H7 (cell line): ENCODE results near the gene P2RX7. TPM values are rescaled to one million over a fixed set of nuclear protein-coding genes. Genes with fewer than 3 reads are reported as not detected.
"Not testable (repeated sequence)": the region's sequence is repeated elsewhere in the genome, so short reads cannot be mapped to it uniquely, and the experiment has no call there.

Experiments used
- DNase-seq: peaks from one replicate; pipeline ENCODE4 v3.0.0; 2012
- H3K27me3 ChIP-seq: 2 replicates; pipeline ENCODE4 v1.6.0; 2011; ENCODE audit warnings: mild to moderate bottlenecking, low read length; ENCODE audit not compliant: control insufficient read depth, insufficient read depth
- H3K36me3 ChIP-seq: replicated peaks from 2 replicates; pipeline ENCODE4 v1.5.1; 2011; ENCODE audit warnings: low read length; ENCODE audit not compliant: control insufficient read depth, insufficient read depth
- H3K4me3 ChIP-seq: 2 replicates; pipeline ENCODE4 v1.5.1; 2011; ENCODE audit warnings: low read depth, mild to moderate bottlenecking, control low read depth, low read length, moderate library complexity; ENCODE audit not compliant: insufficient read depth
- total RNA-seq: library from RNA; depleted of rRNA; stranded (reverse); fragments of >200 nt; shearing (Covaris generic); gene quantifications from 2 replicates; pipeline ENCODE4 v1.2.3, GENCODE V29; 2014

The P2RX7 gene
- total RNA-seq, 1 experiment from 2014 or later: not detected

DNA sequence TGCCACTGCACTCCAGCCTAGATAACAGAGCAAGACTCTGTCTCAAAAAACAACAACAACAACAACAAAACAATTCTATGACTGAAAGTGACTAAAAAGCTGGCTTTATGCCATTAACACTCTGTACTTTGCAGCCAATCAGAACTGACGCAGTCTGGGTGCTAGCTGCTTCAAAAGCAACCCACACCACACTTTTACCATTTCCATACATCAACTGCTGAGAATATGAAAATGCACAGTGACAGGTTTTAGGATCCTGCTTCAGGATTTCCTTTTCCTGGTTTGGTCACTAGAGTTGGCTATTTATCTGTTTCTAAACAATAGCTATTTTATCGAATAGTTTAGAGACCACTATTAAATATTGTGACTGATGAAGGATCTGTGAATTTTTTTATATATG is 54.1 kb downstream of the P2RX7 start:
- Histone ChIP-seq H3K27me3 (no peaks in the 10 kb centered on the region), H3K36me3 (no peaks in the 10 kb centered on the region), H3K4me3 (no peak overlapping the region)
- DNase-seq: no peak

DNA sequence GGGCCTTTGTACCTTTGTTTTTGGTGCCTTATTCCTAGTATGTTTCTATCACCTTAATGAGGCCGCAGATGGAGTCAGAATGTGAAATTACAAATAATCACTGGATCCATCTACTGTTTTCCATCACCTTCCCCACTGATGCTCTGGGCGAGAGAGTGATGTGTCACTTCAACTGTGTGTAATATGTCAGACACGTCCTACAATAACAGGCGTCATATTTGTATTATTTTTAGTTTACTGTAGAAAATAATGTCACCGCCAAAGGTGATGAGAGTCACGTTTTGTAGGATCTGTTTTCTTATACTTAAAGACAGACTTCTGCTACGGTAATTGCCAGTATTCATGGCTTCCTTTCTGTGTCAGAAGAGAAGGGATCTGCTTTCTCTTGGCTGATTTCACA is 54.8 kb downstream of the P2RX7 start:
- Histone ChIP-seq H3K36me3 (no peaks in the 10 kb centered on the region), H3K27me3 (no peaks in the 10 kb centered on the region), H3K4me3 (no peak overlapping the region)
- no peak for DNase-seq

DNA sequence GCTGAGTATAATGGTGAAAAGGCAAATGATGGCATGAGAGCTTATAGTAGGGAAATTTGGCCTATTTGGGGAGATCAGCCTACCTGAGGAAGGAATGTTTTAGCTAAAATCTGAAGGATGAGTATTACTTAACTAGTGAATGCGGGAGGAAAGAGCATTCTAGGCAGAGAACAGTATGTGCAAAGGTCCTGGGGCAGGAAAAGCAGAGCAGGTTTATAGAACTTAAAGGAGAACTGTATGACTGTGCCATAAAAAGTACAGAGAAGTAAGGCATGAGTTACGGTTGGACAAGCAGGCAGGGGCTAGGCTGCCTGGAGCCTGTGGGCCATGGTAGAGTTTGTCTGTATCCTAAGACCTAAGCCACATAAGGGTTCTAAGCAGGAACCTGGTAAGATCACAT is 55.6 kb downstream of the P2RX7 start:
- H3K27me3 ChIP-seq: no peaks in the 10 kb centered on the region
- no peak for DNase-seq
- no peak overlapping the region for H3K4me3 ChIP-seq
- H3K36me3 ChIP-seq: no peaks in the 10 kb centered on the region

DNA sequence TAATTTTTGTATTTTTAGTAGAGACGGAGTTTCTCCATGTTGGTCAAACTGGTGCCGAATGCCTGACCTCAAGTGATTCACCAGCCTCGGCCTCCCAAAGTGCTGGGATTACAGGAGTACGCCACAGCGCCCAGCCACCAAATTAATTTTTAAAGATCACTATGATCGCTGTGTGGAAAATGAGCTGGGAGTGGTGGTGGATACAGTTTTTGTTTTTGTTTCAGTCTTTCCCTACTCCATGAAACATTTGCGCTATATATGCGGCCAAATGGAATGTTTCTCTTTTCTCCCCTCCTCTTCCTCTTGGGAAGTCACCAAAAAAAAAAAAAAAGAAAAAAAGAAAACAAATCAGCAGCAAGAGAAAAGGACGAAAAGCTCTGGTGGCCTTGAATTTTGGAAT is 56.5 kb downstream of the P2RX7 start:
- H3K27me3 ChIP-seq: no peaks in the 10 kb centered on the region
- no peak for DNase-seq
- no peak overlapping the region for H3K4me3 ChIP-seq

DNA sequence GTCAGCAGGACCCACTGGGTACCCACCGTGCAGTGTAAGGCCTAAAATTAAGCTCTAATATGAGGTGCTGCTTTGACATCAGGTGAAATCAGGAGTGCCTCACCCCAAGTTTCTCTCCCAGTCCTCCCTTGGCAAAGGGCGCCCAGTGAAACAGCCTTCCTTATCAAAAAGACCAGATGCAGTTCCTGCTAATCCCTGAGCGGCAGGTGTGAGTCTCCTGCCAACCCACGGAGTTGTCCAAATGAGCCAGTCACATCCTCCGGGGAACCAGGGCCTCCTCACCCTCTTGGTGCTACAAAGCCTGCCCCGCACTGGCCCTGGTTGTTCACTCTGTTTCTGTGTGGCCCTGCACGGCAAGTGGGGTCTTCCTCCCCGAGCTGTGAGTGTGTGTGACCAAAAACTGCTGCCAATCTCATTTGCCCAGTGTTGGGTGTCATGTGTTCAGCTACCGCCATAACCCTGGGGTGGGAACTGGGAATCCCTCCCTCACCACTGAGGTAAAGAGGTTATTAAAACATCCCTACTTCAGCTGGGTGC is 57.0 kb downstream of the P2RX7 start:
- DNase-seq: peak; percentile 32
- H3K27me3 ChIP-seq: no peaks in the 10 kb centered on the region
- no peaks in the 10 kb centered on the region for H3K36me3 ChIP-seq
- no peak overlapping the region for H3K4me3 ChIP-seq

More for the DNA sequence above, 56.5 kb downstream of the P2RX7 start:
- H3K36me3 ChIP-seq: no peaks in the 10 kb centered on the region

DNA sequence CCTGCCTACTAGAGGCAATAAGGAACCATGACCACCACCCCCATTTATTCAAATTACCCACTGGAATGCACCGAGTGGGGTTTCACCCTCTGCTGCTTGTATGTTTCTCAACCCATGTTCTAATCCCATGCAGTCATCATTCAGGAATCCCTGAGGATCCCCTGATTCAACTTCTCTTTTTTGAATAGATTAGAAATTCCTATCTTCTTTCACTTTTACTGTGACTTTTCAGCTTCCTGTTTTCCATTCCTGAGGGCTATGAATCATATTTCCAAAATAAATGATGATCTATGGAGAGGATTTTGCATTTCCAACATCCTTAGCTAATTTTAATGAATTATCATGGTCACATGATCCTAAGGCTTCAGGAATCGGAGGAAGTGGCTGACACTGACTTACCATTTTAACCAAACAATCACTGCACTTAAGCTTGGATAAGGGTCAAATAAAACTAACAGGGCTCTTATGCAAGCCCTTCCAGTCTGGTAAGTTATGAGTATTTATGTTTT is 57.9 kb downstream of the P2RX7 start:
- H3K27me3 ChIP-seq: no peaks in the 10 kb centered on the region
- H3K4me3 ChIP-seq: no peak overlapping the region
- no peaks in the 10 kb centered on the region for H3K36me3 ChIP-seq
- peak; percentile 24 for DNase-seq

DNA sequence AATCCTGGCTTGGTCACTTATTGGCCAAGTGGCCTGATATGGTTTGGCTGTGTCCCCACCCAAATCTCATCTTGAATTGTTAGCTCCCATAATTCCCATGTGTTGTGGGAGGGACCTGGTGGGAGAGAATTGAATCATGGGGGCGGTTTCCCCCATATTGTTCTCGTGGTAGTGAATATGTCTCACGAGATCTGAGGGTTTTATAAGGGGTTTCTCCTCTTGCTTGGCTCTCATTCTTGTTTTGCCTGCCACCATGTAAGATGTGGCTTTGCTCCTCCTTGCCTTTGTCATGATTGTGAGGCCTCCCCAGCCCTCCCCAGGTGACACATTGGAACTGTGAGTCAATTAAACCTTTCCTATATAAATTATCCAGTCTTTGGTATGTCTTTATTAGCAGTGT is 58.5 kb downstream of the P2RX7 start:
- Histone ChIP-seq H3K27me3 (no peaks in the 10 kb centered on the region), H3K36me3 (no peaks in the 10 kb centered on the region), H3K4me3 (no peak overlapping the region)
- DNase-seq: no peak

DNA sequence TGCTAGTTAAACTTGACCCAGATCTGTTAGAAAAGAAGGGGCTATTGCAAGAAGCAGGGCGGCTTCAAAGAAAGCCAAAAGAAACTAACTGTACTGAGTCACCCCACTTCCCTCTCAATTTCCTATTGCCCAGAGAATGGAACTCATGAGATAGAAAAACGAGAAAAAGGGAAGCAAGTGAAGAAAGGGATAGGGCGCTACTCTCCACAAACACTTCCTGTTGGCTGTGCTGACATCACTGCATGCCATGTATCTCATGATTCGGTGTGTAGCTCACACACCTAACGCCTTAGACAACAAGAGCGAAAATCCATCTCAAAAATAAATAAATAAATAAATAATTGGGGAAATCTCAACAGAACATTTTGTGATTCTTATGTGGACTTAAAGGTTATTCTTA is 64.2 kb downstream of the P2RX7 start:
- Histone ChIP-seq H3K36me3 (no peaks in the 10 kb centered on the region), H3K4me3 (no peak overlapping the region), H3K27me3 (no peaks in the 10 kb centered on the region)
- DNase-seq: no peak

DNA sequence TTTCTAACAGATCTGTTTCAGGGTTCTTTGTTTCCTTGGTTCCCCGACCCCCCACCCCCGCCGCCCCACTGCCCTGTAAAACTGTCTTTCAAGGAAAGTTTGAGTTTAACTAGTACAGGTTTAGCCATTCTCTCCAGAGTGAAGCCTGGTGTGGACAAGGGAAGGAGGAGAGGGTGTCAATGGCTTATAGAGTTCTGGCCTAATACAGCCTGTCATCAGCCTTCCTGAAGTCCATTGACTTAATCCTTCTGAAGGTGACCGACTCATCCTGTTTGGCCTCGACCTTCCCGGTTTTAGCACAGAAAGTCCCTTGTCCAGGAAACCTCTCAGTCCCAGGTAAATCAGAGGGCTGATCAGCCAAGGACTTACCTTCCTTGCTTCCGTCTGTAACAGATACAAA is 66.3 kb downstream of the P2RX7 start:
- no peaks in the 10 kb centered on the region for H3K36me3 ChIP-seq
- H3K4me3 ChIP-seq: no peak overlapping the region
- no peaks in the 10 kb centered on the region for H3K27me3 ChIP-seq
- DNase-seq: no peak

DNA sequence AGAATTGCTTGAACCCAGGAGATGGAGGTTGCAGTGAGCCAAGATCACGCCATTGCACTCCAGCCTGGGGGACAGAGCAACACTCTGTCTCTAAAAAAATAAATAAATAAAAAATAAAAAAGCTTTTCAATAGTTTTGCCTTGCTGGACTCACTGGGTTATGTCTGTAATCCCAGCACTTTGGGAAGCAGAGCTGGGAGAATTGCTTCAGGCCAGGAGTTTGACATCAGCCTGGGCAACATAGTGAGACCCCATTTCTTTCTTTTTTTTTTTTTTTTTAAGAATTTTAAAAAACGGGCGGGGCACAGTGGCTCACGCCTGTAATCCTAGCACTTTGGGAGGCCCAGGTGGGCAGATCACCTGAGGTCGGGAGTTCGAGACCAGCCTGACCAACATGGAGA is 68.5 kb downstream of the P2RX7 start:
- DNase-seq, H3K4me3 ChIP-seq, H3K36me3 ChIP-seq, H3K27me3 ChIP-seq: not testable (repeated sequence)

DNA sequence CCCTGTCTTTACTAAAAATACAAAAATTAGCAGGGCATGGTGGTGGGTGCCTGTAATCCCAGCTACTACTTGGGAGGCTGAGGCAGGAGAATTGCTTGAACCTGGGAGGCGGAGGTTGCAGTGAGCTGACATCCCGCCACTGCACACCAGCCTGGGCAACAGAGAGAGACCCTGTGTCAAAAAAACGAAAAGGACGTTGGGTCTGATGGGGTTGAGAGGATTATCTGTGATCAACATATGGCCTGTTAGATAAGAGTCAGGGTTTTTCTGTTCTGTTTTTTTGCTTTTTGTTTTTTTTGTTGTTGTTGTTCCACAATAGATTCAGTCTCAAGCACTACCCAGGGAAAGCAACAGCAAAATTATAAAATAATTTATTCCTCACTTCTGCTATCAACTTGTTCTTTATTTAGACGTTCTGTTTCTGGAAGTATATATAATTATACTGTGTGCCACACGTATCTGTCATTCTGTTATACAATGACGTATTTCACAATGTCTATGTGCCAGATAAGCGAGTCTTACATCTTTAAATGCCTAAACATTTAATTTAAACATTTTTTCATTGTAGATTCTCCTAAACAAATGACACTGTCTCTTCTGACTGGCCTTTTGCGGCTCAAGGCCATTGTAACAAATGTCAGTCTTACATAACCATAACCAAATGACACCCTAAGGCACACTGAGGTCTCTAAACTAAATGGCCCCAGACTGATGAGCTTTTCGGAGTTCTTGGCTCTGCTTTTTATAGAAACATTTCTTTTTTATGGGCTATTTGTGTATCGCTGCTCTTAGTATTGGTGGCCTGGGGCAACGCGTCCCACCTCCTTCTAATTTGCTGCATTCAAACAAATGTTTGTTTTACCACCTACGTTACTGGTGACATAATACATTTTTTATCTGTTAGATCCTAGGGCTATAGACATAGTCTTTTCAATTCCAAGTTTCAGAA is 70.0 kb downstream of the P2RX7 start:
- Histone ChIP-seq H3K27me3 (no peaks in the 10 kb centered on the region), H3K36me3 (no peaks in the 10 kb centered on the region), H3K4me3 (no peak overlapping the region)
- DNase-seq: no peak

DNA sequence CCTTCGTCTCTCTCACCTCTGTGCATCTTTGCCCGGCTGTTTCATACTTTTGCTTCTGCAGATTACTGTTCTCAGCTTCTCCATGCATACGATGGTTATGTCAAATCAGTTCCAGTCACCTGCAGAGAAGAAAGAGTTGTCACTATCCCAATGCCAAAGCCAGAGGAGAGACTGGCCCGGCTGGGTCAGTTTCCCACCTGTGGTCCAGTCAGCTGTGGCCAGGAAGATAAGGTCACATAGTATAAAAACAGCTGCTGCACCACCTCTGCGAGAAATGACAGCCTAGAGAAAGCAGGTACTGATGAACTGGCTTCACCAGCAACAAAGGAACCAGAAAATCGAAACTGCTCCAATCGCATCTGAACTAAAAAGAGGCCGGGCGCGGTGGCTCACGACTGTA is 70.8 kb downstream of the P2RX7 start:
- Histone ChIP-seq H3K4me3 (no peak overlapping the region), H3K36me3 (no peaks in the 10 kb centered on the region), H3K27me3 (no peaks in the 10 kb centered on the region)
- DNase-seq: no peak

DNA sequence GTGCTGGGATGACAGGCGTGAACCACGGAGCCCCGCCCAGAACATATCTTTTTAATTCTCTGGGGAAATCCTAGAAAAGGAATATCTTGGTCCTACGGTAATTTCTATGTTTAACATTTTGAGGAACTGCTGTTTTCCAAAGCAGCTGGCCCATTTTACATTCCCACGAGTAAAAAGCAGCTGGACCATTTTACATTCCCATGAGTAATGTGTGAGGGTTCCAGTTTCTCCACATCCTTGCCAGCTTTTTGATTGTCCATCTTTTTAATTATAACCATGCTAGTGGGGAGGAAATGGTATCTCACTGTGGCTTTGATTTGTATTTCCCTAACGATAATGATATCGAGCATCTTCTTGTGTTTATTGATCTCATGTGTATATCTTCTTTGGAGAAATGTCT is 72.8 kb downstream of the P2RX7 start:
- H3K27me3 ChIP-seq: 0 out of 2 replicates have a peak, but pooled peaks cover 3% of the 10 kb centered on the region
- H3K36me3 ChIP-seq: no peaks in the 10 kb centered on the region
- H3K4me3 ChIP-seq: no peak overlapping the region
- DNase-seq: no peak

DNA sequence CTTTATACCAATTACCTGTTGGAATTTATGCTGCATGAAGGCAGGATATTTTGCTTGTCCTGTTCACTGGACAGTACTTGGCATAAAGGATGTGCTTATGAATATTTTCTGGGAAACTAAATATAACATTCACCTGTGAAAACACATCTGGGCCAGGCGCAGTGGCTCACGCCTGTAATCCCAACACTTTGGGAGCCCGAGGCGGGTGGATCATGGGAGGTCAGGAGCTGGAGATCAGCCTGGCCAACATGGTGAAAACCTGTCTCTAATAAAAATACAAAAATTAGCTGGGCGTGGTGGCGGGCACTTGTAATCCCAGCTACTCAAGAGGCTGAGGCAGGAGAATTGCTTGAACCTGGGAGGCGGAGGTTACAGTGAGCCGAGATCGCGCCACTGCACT is 75.9 kb downstream of the P2RX7 start:
- DNase-seq, H3K36me3 ChIP-seq, H3K4me3 ChIP-seq, H3K27me3 ChIP-seq: not testable (repeated sequence)

DNA sequence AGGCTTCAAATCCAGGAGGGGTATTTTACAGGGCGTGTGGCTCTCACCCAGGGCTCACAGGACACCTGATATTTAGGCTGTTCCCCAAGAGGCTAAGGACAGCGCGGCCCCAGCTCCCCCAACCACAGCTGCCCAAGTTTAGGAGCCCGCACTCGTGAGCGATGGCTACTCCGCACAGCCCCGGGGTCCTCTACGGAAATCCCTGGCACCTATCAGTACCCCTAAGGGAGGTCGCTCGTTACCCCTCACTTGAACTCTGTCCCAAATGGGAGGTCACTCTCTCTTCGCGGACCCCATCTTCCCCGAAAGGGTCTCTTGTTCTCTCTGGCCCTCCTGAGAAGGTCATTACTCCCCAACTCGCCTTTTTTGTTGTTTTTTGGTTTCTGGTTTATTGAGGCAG is 76.5 kb downstream of the P2RX7 start:
- Histone ChIP-seq H3K27me3 (0 out of 2 replicates have a peak, but pooled peaks cover 3% of the 10 kb centered on the region), H3K4me3 (peak overlapping the region; percentile 87; the same call in 1 of the 2 replicates), H3K36me3 (no peaks in the 10 kb centered on the region; the same call in 1 of the 2 replicates)
- DNase-seq: peak; percentile 35
